ENCODE results near the gene AIG1.

DNA sequence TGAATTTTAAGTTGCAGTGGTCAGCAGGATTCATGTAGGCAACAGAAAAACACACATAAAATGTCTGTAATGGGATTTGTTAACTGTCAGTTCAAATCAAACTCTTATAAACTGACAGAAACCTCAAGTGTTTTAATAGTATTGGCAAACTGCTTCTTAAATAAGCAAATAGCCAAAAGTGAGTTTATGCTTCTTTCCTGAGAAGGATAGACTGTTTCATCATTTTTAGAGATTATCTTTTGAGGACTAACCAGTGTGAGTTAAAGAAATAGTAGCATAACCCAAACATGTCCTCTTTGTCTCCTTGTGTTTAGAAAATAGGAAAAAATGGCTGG lies 68.0 kb downstream of the AIG1 start:
- TF ChIP-seq GATA2 (IDR thresholded peaks at IDR 0.05; ENCODE audit: low read depth, low read length) (no peak), GATA3 (IDR thresholded peaks at IDR 0.05; ENCODE audit: low read depth, low read length) (no peak)
